Glutamatergic neuron (in vitro differentiated cells): Measurements from ENCODE around the gene GFOD1. TPM values are rescaled to one million over a fixed set of nuclear protein-coding genes. Genes with fewer than 3 reads are reported as not detected.
"Not testable (repeated sequence)": the region's sequence is repeated elsewhere in the genome, so short reads cannot be mapped to it uniquely, and the experiment has no call there.

Experiments
- DNase-seq: peaks from one replicate; pipeline ENCODE4 v3.0.0; 2022
- H3K27ac Mint-ChIP-seq: one replicate; pipeline ENCODE4 v1.8.0; 2020; ENCODE audit warnings: mild to moderate bottlenecking, mixed read lengths, inconsistent platforms; ENCODE audit not compliant: unreplicated experiment
- H3K27me3 Mint-ChIP-seq: one replicate; pipeline ENCODE4 v1.8.0; 2020; ENCODE audit warnings: mild to moderate bottlenecking, moderate library complexity, mixed read lengths, inconsistent platforms; ENCODE audit not compliant: unreplicated experiment
- H3K36me3 Mint-ChIP-seq: one replicate; pipeline ENCODE4 v1.8.0; 2020; ENCODE audit warnings: mild to moderate bottlenecking, mixed read lengths, inconsistent platforms; ENCODE audit not compliant: unreplicated experiment
- H3K4me1 Mint-ChIP-seq: one replicate; pipeline ENCODE4 v1.8.0; 2020; ENCODE audit warnings: mild to moderate bottlenecking, low read depth, mixed read lengths, inconsistent platforms; ENCODE audit not compliant: unreplicated experiment
- H3K4me3 Mint-ChIP-seq: one replicate; pipeline ENCODE4 v1.8.0; 2020; ENCODE audit warnings: mild to moderate bottlenecking, mixed read lengths, inconsistent platforms; ENCODE audit not compliant: unreplicated experiment
- H3K9me3 Mint-ChIP-seq: one replicate; pipeline ENCODE4 v1.8.0; 2020; ENCODE audit warnings: mild to moderate bottlenecking, moderate library complexity, mixed read lengths, inconsistent platforms; ENCODE audit not compliant: unreplicated experiment
- total RNA-seq: library from RNA; stranded (reverse); fragmentation: NEBNext Ultra II Directional; extraction: Animal tissue kit (Norgen Biotek cat#: 25700); gene quantifications from one replicate; pipeline ENCODE4 v1.2.1, GENCODE V29; 2021; ENCODE audit not compliant: unreplicated experiment
- TF ChIP-seq, protein P1 (sequence below): fragments of 200-600 bp; sonication (generic); IDR thresholded peaks from one replicate; pipeline ENCODE4 v1.5.0; 2021; ENCODE audit not compliant: partially characterized antibody, unreplicated experiment

Gene GFOD1
- total RNA-seq, 1 donor from 2014 or later = 4.1 TPM

DNA sequence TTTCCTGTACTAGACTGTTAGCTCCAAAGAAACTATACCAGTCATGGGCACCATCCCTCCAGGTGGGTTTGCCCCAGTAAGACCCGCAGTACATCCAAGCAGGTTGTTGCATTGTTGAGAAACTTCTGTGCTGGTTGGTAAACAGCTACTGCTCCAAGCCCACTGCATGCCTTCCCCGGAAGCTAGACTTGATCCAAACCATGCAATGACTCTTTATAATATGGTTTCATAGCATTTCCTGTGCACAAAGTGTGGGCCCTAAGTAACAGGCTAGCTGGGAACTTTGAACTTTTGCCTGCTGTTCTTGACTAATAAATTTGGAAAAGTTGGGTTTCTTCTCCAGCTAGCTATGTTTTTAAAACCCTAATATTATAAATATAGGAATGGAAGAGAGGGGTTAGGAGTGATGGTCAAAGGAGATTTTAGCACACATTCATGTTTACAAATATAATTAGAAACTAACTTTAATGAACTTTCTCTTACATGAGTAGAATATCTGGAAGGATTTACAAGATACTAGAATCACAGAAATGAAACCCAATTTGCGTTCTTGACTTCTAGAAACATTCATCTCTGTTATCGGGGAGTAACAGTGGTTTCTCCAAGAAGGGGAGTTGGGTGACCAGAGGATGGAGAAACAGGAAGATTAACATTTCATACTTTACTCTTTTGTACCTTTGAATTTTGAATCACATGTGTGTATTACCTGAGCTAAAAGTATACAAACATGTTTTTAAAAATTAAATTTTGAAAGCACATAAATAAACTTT is 51.7 kb downstream of the GFOD1 start:
- no peaks in the 10 kb centered on the region for H3K9me3 Mint-ChIP-seq
- no peaks in the 10 kb centered on the region for H3K4me1 Mint-ChIP-seq
- no peak overlapping the region for H3K27ac Mint-ChIP-seq
- peaks cover 8% of the 10 kb centered on the region for H3K36me3 Mint-ChIP-seq
- no peaks in the 10 kb centered on the region for H3K27me3 Mint-ChIP-seq
- H3K4me3 Mint-ChIP-seq = no peak overlapping the region
- no peak for DNase-seq
- TF ChIP-seq, protein P1, sequence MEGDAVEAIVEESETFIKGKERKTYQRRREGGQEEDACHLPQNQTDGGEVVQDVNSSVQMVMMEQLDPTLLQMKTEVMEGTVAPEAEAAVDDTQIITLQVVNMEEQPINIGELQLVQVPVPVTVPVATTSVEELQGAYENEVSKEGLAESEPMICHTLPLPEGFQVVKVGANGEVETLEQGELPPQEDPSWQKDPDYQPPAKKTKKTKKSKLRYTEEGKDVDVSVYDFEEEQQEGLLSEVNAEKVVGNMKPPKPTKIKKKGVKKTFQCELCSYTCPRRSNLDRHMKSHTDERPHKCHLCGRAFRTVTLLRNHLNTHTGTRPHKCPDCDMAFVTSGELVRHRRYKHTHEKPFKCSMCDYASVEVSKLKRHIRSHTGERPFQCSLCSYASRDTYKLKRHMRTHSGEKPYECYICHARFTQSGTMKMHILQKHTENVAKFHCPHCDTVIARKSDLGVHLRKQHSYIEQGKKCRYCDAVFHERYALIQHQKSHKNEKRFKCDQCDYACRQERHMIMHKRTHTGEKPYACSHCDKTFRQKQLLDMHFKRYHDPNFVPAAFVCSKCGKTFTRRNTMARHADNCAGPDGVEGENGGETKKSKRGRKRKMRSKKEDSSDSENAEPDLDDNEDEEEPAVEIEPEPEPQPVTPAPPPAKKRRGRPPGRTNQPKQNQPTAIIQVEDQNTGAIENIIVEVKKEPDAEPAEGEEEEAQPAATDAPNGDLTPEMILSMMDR = no peak

DNA sequence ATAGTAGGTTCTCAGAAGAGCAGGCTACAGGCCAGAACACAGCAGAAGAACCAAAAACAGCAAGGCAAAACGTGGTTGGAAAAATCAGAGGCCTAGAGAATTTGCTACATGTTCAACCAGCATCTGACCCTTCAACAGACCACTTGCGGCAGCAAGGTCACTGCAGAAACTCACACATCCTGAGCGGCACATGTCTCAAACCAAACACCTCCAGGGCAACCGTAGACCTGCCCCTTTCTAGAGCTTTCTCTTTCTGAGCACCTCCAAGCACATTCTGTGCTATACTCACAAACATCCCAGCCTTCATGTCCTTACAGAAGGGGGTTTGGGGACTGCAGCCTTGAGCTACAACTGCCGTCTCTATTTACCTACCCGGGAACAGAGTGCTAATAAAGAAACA is 52.6 kb downstream of the GFOD1 start:
- Mint-ChIP-seq H3K27ac (no peak overlapping the region), H3K9me3 (no peaks in the 10 kb centered on the region), H3K4me3 (no peak overlapping the region), H3K4me1 (no peaks in the 10 kb centered on the region), H3K36me3 (peaks cover 8% of the 10 kb centered on the region), H3K27me3 (no peaks in the 10 kb centered on the region)
- TF ChIP-seq, protein P1 = no peak
- no peak for DNase-seq

DNA sequence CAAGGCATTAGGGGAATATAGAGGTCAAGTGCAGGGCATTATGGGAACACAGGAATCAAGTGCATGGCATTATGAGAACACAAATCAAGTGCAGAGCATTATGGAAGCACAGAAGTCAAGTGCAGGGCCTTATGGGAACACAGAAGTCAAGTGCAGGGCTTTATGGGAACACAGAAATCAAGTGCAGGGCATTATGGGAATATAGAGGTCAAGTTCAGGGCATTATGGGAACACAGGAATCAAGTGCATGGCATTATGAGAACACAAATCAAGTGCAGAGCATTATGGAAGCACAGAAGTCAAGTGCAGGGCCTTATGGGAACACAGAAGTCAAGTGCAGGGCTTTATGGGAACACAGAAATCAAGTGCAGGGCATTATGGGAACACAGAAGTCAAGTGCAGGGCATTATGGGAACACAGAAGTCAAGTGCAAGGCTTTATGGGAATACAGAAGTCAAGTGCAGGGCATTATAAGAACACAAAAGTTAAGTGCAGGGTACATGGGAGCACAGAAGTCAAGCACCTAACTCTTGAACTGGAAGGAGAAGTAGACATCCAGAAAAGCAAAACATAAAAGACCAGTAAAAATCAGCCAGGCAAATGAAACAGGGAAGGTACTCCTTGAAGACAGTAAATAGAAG is 53.1 kb downstream of the GFOD1 start:
- not testable (repeated sequence) for H3K27me3 Mint-ChIP-seq, H3K4me3 Mint-ChIP-seq, H3K36me3 Mint-ChIP-seq, DNase-seq, H3K9me3 Mint-ChIP-seq, H3K27ac Mint-ChIP-seq, H3K4me1 Mint-ChIP-seq

DNA sequence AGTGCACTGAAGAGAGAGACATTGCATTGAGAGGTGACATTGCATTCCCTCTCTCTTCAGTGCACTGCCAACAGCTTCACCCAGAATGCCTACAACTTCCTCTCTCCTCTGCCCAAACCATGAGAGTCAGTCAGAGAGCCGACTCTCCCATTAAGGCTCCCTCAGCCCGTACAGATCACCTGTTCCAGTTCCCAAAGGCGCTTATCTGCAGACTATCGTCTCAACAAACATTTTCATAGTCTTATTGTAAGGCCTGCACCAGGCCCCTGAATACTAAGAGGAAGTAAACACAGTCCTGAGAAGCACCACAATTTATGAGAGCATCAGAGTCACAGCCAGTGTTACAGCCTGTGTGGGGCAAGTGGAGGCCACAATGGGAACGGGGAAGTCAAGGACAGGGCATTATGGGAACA is 53.7 kb downstream of the GFOD1 start:
- Mint-ChIP-seq H3K27ac (no peak overlapping the region), H3K4me1 (no peaks in the 10 kb centered on the region), H3K9me3 (no peaks in the 10 kb centered on the region), H3K36me3 (peaks cover 8% of the 10 kb centered on the region), H3K27me3 (no peaks in the 10 kb centered on the region), H3K4me3 (no peak overlapping the region)
- no peak for DNase-seq
- TF ChIP-seq, protein P1 = no peak

DNA sequence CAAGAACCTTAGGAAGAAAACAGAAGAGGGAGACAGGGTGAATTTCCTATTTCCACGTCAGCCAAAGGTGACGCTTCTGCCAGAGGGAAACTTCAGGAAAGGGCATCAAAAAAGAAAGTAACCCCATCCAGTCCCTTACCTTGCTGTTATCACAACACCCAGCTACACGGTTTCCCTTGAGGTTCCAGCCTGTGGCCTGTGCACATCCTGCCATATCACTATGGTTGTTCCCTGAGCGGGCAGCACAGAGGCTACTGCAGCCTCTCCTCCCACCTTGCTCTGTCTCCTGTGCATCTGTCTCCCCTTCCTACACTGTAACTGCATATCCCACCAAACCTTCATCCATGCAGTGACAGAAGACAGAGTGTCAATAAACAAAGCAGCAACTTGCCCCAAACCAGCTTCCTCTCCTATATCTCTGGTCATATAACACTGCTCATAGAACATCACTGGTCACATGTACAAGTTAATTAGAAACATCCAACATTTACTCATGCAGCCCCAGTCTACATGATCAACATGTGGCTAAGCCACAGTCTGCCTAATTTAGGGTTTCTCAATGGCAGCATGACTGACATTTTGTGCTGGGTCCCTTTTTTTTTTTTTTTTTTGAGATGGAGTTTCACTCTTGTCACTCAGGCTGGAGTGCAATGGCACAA is 54.7 kb downstream of the GFOD1 start:
- Mint-ChIP-seq H3K27me3 (no peaks in the 10 kb centered on the region), H3K27ac (no peak overlapping the region), H3K4me1 (no peaks in the 10 kb centered on the region), H3K4me3 (no peak overlapping the region), H3K9me3 (no peaks in the 10 kb centered on the region), H3K36me3 (peaks cover 8% of the 10 kb centered on the region)
- no peak for DNase-seq
- TF ChIP-seq, protein P1 = no peak
